OCI-LY3 (cell line): ENCODE measurements around the gene C1QTNF2.

Experiments used
- CTCF ChIP-seq: fragments of 200-600, 300-600 bp; sonication (generic); IDR thresholded peaks from 2 replicates; pipeline ENCODE4 v1.5.1; 2014; ENCODE audit warnings: antibody characterized with exemption, low read length, low read depth
- EZH2phosphoT487 ChIP-seq: fragments of 200-600 bp; shearing (Covaris generic); IDR thresholded peaks from 2 replicates; pipeline ENCODE4 v1.6.1; 2018; ENCODE audit warnings: antibody characterized with exemption, mixed run types, low read depth

DNA sequence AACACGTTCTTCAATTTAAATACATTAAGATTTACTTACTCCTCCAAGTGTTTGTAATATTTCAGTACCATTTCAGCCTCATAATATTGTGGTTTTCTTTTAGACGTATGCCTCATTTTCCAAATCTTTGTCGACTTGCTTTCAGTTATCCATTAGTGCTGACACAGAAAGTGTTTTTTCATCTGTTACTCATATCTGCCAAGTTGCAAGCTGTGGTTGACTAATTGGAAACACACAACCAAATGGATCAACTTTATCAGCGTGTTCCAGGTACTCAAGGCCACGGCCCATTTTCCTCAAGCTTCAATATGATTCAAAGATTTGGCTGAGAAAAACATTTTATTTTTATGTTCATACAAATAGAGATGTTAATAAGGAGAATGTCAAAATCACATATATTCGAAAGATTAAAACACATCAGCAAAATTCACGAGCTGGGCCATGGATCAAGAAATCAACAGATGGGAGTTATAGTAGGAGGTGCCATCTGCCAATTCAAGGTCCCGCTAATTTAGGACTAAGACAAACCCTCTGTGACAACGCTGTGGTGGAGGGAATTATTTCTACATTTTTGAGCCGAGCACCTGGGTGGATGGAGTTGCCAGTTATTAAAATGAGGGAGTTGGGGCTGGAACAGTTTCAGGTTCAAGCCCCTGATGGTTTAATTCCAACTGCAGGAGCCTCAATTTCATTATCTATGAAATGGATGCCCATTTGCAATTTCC lies 30.9 kb downstream of the C1QTNF2 start:
- no peak for TF ChIP-seq CTCF
- no peak for TF ChIP-seq EZH2phosphoT487
